DND-41 (cell line): ENCODE results near the gene ZCCHC9.
"Not testable (repeated sequence)": the region's sequence is repeated elsewhere in the genome, so short reads cannot be mapped to it uniquely, and the experiment has no call there.

Experiments used
- ATAC-seq: fragments of 200-7000 bp; cut with Tn5 transposase; 3 replicates; pipeline ENCODE4 v1.9.1; 2021; ENCODE audit warnings: low read depth; ENCODE audit not compliant: insufficient read depth
- DNase-seq: peaks from one replicate; pipeline ENCODE4 v3.0.0-alpha.2; 2020
- H2AFZ ChIP-seq: 2 replicates; pipeline ENCODE4 v1.6.0; 2012; ENCODE audit warnings: low read depth, low read length
- H3K27ac ChIP-seq: 2 replicates; pipeline ENCODE4 v1.5.1; 2012; ENCODE audit warnings: low read length, inconsistent platforms
- H3K27me3 ChIP-seq: fragments of 200-600 bp; sonication (generic); 2 replicates; pipeline ENCODE4 v1.6.0; 2012; ENCODE audit warnings: low read length, mild to moderate bottlenecking, inconsistent platforms; ENCODE audit not compliant: insufficient read depth, poor library complexity
- H3K36me3 ChIP-seq: 2 replicates; pipeline ENCODE4 v1.5.1; 2012; ENCODE audit warnings: low read length, inconsistent platforms; ENCODE audit not compliant: insufficient read depth
- H3K4me1 ChIP-seq: 2 replicates; pipeline ENCODE4 v1.5.1; 2012; ENCODE audit warnings: mild to moderate bottlenecking, low read length; ENCODE audit not compliant: insufficient read depth
- H3K4me2 ChIP-seq: 2 replicates; pipeline ENCODE4 v1.6.0; 2012; ENCODE audit warnings: mild to moderate bottlenecking, moderate library complexity, low read length, inconsistent platforms; ENCODE audit not compliant: insufficient read depth
- H3K4me3 ChIP-seq, 2 experiments: fragments of 200-600 bp in 1 of 2; shearing (Covaris generic) in 1 of 2; 2 replicates each; pipeline ENCODE4 v1.5.1; 2012 to 2016; ENCODE audit warnings: inconsistent platforms in 2 of 2, low read length in 2 of 2, mild to moderate bottlenecking in 2 of 2, low read depth in 1 of 2, moderate library complexity in 1 of 2
- H3K79me2 ChIP-seq: 2 replicates; pipeline ENCODE4 v1.6.0; 2012; ENCODE audit warnings: low read length, inconsistent platforms; ENCODE audit not compliant: insufficient read depth
- H3K9ac ChIP-seq: 2 replicates; pipeline ENCODE4 v1.6.0; 2012; ENCODE audit warnings: low read depth, mild to moderate bottlenecking, inconsistent platforms, low read length, moderate library complexity
- H3K9me3 ChIP-seq: 2 replicates; pipeline ENCODE4 v1.5.1; 2012; ENCODE audit warnings: low read length, moderate library complexity, mild to moderate bottlenecking, inconsistent platforms; ENCODE audit not compliant: insufficient read depth, severe bottlenecking
- H4K20me1 ChIP-seq: 2 replicates; pipeline ENCODE4 v1.6.0; 2012; ENCODE audit warnings: low read length; ENCODE audit not compliant: insufficient read depth
- CTCF ChIP-seq: IDR thresholded peaks from 2 replicates; pipeline ENCODE4 v1.5.1; 2012; ENCODE audit warnings: borderline replicate concordance, low read length, moderate library complexity, mild to moderate bottlenecking; ENCODE audit not compliant: poor library complexity, severe bottlenecking; ENCODE audit errors: extremely low read depth
- EZH2 ChIP-seq: IDR thresholded peaks from 3 replicates; pipeline ENCODE4 v1.6.1; 2012; ENCODE audit warnings: borderline replicate concordance, low read depth, mild to moderate bottlenecking, moderate library complexity, low read length, inconsistent platforms; ENCODE audit not compliant: severe bottlenecking

ZCCHC9 gene

GRCh38 chr5:81337803-81338202 lies 36.4 kb downstream of the ZCCHC9 start:
- Histone ChIP-seq H3K79me2 (no peaks in the 10 kb centered on the region), H3K36me3 (no peaks in the 10 kb centered on the region), H3K27me3 (no peaks in the 10 kb centered on the region), H2AFZ (no peak overlapping the region), H3K4me1 (no peaks in the 10 kb centered on the region), H3K9ac (no peak overlapping the region), H4K20me1 (no peaks in the 10 kb centered on the region), H3K4me3 (no peak overlapping the region), H3K9me3 (no peaks in the 10 kb centered on the region), H3K27ac (no peak overlapping the region), H3K4me2 (no peak overlapping the region)
- no peak for ATAC-seq
- DNase-seq, result no peak
- TF ChIP-seq CTCF (no peak), EZH2 (no peak)

- not testable (repeated sequence) for DNase-seq, H4K20me1 ChIP-seq, H3K27me3 ChIP-seq, H3K27ac ChIP-seq, H3K36me3 ChIP-seq, H3K4me2 ChIP-seq, H3K4me3 ChIP-seq, H3K9ac ChIP-seq, H2AFZ ChIP-seq, H3K79me2 ChIP-seq, ATAC-seq, H3K9me3 ChIP-seq, H3K4me1 ChIP-seq
Observed at GRCh38 chr5:81338213-81338612, 36.8 kb downstream of the ZCCHC9 start.

- Histone ChIP-seq H3K27me3 (no peaks in the 10 kb centered on the region), H2AFZ (no peak overlapping the region), H3K4me3 (no peak overlapping the region), H3K79me2 (no peaks in the 10 kb centered on the region), H3K4me2 (no peak overlapping the region), H3K27ac (no peak overlapping the region), H3K4me1 (no peaks in the 10 kb centered on the region), H3K9me3 (no peaks in the 10 kb centered on the region), H4K20me1 (no peaks in the 10 kb centered on the region), H3K9ac (no peak overlapping the region), H3K36me3 (no peaks in the 10 kb centered on the region)
- no peak for ATAC-seq
- TF ChIP-seq CTCF (no peak), EZH2 (no peak)
- no peak for DNase-seq
Observed at GRCh38 chr5:81344736-81345135, 43.3 kb downstream of the ZCCHC9 start.

GRCh38 chr5:81345411-81346003 lies 44.1 kb downstream of the ZCCHC9 start:
- no peak for TF ChIP-seq EZH2
- no peak for TF ChIP-seq CTCF
- Histone ChIP-seq H3K4me1 (no peaks in the 10 kb centered on the region), H3K79me2 (no peaks in the 10 kb centered on the region), H3K4me2 (no peak overlapping the region), H3K36me3 (no peaks in the 10 kb centered on the region), H3K9ac (no peak overlapping the region), H2AFZ (no peak overlapping the region), H3K4me3 (no peak overlapping the region), H3K27me3 (no peaks in the 10 kb centered on the region), H3K27ac (no peak overlapping the region), H4K20me1 (no peaks in the 10 kb centered on the region), H3K9me3 (no peaks in the 10 kb centered on the region)
- ATAC-seq (no peak), DNase-seq (no peak)
